B cell (primary cell): Measurements from ENCODE around the gene PFDN2.

Source experiments
- CTCF ChIP-seq: fragments of 200-600 bp; IDR thresholded peaks from one replicate; pipeline ENCODE4 v1.8.0; 2022; ENCODE audit warnings: antibody characterized with exemption, mild to moderate bottlenecking
- EZH2 ChIP-seq: IDR thresholded peaks from 2 replicates; pipeline ENCODE4 v1.6.1; 2012; ENCODE audit warnings: borderline replicate concordance, low read depth, mild to moderate bottlenecking, moderate library complexity, low read length; ENCODE audit not compliant: insufficient read depth, poor library complexity, severe bottlenecking

- TF ChIP-seq CTCF (no peak), EZH2 (no peak)
These were observed 41.5 kb upstream of the PFDN2 start, which contains the start of gene USP21 for GRCh38 chr1:161159087-161159912.
